Neutrophil (primary cell): ENCODE data around the gene GDI2.

Experiments
- H3K27ac ChIP-seq: fragments of 200-600 bp; sonication (generic); 2 replicates; pipeline ENCODE4 v1.5.1; 2016; ENCODE audit warnings: mild to moderate bottlenecking, moderate library complexity
- H3K27me3 ChIP-seq: fragments of 200-600 bp; sonication (generic); 2 replicates; pipeline ENCODE4 v1.6.0; 2016; ENCODE audit warnings: mild to moderate bottlenecking
- H3K36me3 ChIP-seq: fragments of 200-600 bp; sonication (generic); 2 replicates; pipeline ENCODE4 v1.5.1; 2017
- H3K4me1 ChIP-seq, 2 experiments: fragments of 200-600 bp in 1 of 2; sonication (generic) in 1 of 2; 1 replicate in 1 of 2; 2 replicates in 1 of 2; pipeline versions ENCODE4 v1.5.1 to v1.6.1; 2013 to 2016; ENCODE audit warnings: low read depth in 1 of 2, low read length in 1 of 2, mild to moderate bottlenecking in 1 of 2, moderate library complexity in 1 of 2; ENCODE audit not compliant: control insufficient read depth in 1 of 2, insufficient read depth in 1 of 2
- H3K4me3 ChIP-seq, 2 experiments: fragments of 200-600 bp in 1 of 2; sonication (generic) in 1 of 2; 1 replicate in 1 of 2; 2 replicates in 1 of 2; pipeline ENCODE4 v1.5.1; 2013 to 2016; ENCODE audit warnings: low read depth in 1 of 2, low read length in 1 of 2, mild to moderate bottlenecking in 1 of 2, moderate library complexity in 1 of 2
- H3K9me3 ChIP-seq: fragments of 200-600 bp; sonication (generic); 2 replicates; pipeline ENCODE4 v1.5.1; 2016
- CTCF ChIP-seq: fragments of 200-600 bp; sonication (generic); IDR thresholded peaks from 2 replicates; pipeline ENCODE4 v1.5.1; 2016; ENCODE audit warnings: antibody characterized with exemption

The GDI2 gene

GRCh38 chr10:5723692-5724091, 89.5 kb downstream of the GDI2 start:
- H3K27me3 ChIP-seq = no peaks in the 10 kb centered on the region
- H3K27ac ChIP-seq = no peak overlapping the region
- no peaks in the 10 kb centered on the region for H3K9me3 ChIP-seq
- no peak for TF ChIP-seq CTCF
- H3K4me3 ChIP-seq = no peak overlapping the region
- H3K4me1 ChIP-seq = no peaks in the 10 kb centered on the region
- peaks cover 37% of the 10 kb centered on the region for H3K36me3 ChIP-seq

- Histone ChIP-seq H3K9me3 (no peaks in the 10 kb centered on the region), H3K4me1 (no peaks in the 10 kb centered on the region), H3K27ac (no peak overlapping the region), H3K36me3 (peaks cover 21% of the 10 kb centered on the region), H3K27me3 (no peaks in the 10 kb centered on the region), H3K4me3 (no peak overlapping the region)
- TF ChIP-seq CTCF = no peak
These were observed 93.1 kb downstream of the GDI2 start for GRCh38 chr10:5720182-5720581.

- H3K27me3 ChIP-seq = no peaks in the 10 kb centered on the region
- no peak for TF ChIP-seq CTCF
These were observed 93.7 kb downstream of the GDI2 start for GRCh38 chr10:5719546-5719945.

More at GRCh38 chr10:5719546-5719945, 93.7 kb downstream of the GDI2 start:
- Histone ChIP-seq H3K9me3 (no peaks in the 10 kb centered on the region), H3K27ac (no peak overlapping the region), H3K4me1 (no peaks in the 10 kb centered on the region), H3K4me3 (no peak overlapping the region), H3K36me3 (peaks cover 16% of the 10 kb centered on the region)
